22Rv1 (cell line): ENCODE data around the gene ACOT9.

ENCODE experiments used
- CTCF ChIP-seq: fragments of 450-650 bp; IDR thresholded peaks from 2 replicates; pipeline ENCODE4 v1.5.1; 2017; ENCODE audit warnings: mild to moderate bottlenecking
- ZFX ChIP-seq: fragments of 450-650 bp; IDR thresholded peaks from 2 replicates; pipeline ENCODE4 v1.6.1; 2017; ENCODE audit warnings: antibody characterized with exemption, borderline replicate concordance

GRCh38 chrX:23766650-23767551 lies 23.8 kb upstream of the ACOT9 start:
- TF ChIP-seq CTCF (no peak), ZFX (no peak)
